Measurements from ENCODE around the gene HMCN1. TPM values are rescaled to one million over a fixed set of nuclear protein-coding genes. Genes with fewer than 3 reads are reported as not detected.

Gene HMCN1
- total RNA-seq, 1 donor from 2014 or later, result 1.6 TPM

DNA sequence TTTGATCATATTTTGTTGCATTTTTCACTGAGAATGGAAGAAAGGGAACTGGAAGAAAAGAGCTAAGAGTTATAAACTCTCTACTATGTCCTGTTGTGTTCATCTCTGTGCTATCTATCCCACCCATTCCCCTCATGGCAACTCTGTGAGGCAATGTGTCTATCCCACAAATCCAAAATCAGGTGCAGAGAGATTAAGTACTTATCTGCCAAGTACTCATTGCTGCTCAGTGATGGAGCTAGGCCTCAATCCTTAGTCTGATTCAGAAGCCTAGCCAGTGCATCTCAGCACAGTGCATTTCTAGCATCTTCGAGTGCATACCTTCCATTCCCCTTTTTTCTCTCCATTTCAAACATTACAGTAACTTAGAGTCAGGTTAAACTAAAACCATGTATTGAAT, 370.3 kb downstream of the HMCN1 start:
- no peak for DNase-seq (ENCODE audit: low read depth)
- TF ChIP-seq, protein P1, sequence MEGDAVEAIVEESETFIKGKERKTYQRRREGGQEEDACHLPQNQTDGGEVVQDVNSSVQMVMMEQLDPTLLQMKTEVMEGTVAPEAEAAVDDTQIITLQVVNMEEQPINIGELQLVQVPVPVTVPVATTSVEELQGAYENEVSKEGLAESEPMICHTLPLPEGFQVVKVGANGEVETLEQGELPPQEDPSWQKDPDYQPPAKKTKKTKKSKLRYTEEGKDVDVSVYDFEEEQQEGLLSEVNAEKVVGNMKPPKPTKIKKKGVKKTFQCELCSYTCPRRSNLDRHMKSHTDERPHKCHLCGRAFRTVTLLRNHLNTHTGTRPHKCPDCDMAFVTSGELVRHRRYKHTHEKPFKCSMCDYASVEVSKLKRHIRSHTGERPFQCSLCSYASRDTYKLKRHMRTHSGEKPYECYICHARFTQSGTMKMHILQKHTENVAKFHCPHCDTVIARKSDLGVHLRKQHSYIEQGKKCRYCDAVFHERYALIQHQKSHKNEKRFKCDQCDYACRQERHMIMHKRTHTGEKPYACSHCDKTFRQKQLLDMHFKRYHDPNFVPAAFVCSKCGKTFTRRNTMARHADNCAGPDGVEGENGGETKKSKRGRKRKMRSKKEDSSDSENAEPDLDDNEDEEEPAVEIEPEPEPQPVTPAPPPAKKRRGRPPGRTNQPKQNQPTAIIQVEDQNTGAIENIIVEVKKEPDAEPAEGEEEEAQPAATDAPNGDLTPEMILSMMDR (conservative IDR thresholded peaks at IDR 0.05; ENCODE audit: low read depth, low read length), result no peak
- H3K4me3 ChIP-seq (ENCODE audit: low read depth, low read length), result no peak overlapping the region

DNA sequence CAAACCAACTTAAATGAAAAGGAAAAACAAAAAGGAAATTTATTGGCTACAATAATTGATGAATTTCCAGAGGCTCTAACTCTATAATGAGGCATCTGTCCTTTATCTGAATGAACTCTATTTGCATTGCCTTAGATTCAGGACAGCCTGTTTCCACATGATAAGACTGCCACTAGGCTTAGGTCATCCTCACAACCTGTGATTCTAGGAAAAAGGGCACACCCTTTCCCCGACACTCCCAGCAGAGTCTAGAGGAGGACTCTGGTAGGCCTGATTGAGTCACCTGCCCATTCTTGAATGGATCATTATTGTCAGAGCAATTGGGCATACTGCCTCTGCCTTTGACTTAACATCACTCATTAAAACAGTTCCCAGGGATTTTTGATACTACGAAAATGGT, 378.1 kb downstream of the HMCN1 start:
- TF ChIP-seq, protein P1 (conservative IDR thresholded peaks at IDR 0.05; ENCODE audit: low read depth, low read length), result no peak
- DNase-seq (ENCODE audit: low read depth), result no peak
- H3K4me3 ChIP-seq (ENCODE audit: low read depth, low read length), result no peak overlapping the region

DNA sequence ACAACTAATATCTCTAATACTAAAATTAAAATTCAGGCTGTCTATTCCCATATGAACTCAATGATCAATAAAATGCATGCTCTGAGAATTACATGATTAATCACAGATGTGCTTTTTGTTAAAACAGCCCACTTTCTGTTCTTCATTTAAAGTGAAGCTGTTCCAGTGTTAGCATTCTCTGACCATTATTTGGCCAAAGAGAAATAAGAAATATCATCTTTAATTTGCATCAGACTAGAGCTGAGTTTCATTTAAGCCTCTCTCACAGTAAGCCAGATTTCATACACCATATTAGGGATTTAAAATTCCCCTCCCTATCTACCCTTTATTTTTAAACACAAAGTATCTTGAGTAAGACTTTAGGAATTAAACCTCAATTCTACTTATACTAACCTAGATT, 379.3 kb downstream of the HMCN1 start:
- no peak for DNase-seq (ENCODE audit: low read depth)
- no peak overlapping the region for H3K4me3 ChIP-seq (ENCODE audit: low read depth, low read length)
- TF ChIP-seq, protein P1 (conservative IDR thresholded peaks at IDR 0.05; ENCODE audit: low read depth, low read length), result no peak

GRCh38 chr1:186118724-186119123, 384.5 kb downstream of the HMCN1 start:
- no peak overlapping the region for H3K4me3 ChIP-seq (ENCODE audit: low read depth, low read length)
- TF ChIP-seq, protein P1 (conservative IDR thresholded peaks at IDR 0.05; ENCODE audit: low read depth, low read length), result no peak
- no peak for DNase-seq (ENCODE audit: low read depth)

GRCh38 chr1:186122837-186123236, 388.6 kb downstream of the HMCN1 start:
- no peak overlapping the region for H3K4me3 ChIP-seq (ENCODE audit: low read depth, low read length)
- no peak for DNase-seq (ENCODE audit: low read depth)
- TF ChIP-seq, protein P1 (conservative IDR thresholded peaks at IDR 0.05; ENCODE audit: low read depth, low read length), result no peak

GRCh38 chr1:186125035-186125434, 390.8 kb downstream of the HMCN1 start:
- TF ChIP-seq, protein P1 (conservative IDR thresholded peaks at IDR 0.05; ENCODE audit: low read depth, low read length), result no peak
- H3K4me3 ChIP-seq (ENCODE audit: low read depth, low read length), result no peak overlapping the region
- no peak for DNase-seq (ENCODE audit: low read depth)

DNA sequence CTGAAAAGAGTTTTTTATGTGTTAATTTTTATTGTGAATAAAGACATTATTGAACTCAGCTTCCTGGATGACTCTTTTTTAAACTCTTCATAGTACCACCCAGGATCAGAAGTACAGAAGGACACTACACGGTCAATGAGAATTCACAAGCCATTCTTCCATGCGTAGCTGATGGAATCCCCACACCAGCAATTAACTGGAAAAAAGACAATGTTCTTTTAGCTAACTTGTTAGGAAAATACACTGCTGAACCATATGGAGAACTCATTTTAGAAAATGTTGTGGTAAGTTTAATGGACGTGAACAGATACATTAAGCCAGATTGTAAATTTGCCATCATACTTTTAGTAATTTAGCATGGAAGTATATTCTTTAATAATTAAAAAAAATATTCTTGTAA, 391.3 kb downstream of the HMCN1 start:
- TF ChIP-seq, protein P1 (conservative IDR thresholded peaks at IDR 0.05; ENCODE audit: low read depth, low read length), result no peak
- DNase-seq (ENCODE audit: low read depth), result no peak
- H3K4me3 ChIP-seq (ENCODE audit: low read depth, low read length), result no peak overlapping the region

Measured in epithelial cell of proximal tubule (primary cell).